ENCODE measurements around the gene MFAP4. TPM values are rescaled to one million over a fixed set of nuclear protein-coding genes. Genes with fewer than 3 reads are reported as not detected.

Gene MFAP4
- total and polyA plus RNA-seq, 2 donors (not counting 1 experiment from before 2014, with no cell fraction given) = not detected

DNA sequence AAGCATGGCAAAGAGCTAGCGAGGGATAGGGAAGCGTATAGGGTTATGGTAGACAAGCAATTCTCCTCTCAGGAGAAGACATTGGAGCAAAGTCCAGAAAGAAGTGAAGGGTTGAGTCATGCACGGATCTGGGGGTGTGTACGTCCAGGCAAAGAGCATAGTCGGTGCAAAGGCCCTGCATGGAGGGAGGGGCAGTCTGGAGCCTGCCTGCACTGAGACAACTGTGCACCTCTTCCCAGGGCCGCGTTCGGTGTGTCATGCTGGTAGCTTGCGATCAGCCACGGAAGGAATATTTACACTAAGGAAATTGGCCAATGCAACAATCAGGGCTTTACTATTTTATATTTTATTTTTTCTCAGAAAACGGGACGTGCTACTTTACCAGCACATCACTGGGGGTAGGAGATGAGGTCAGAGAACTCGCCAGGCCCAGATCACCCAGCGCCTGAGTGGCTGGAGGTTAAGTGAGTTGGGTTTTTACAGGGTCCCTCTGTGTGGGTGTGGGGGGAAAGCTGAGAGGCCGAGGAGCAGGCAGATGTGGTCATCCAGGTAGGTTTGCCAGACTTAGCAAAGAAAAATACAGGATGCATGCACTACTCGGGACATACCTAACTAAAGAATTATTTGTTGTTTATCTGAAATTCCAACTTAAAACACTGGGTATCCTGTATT is 17.7 kb downstream of the MFAP4 start:
- Mint-ChIP-seq H3K9me3 (ENCODE audit: insufficient read depth) (no peaks in the 10 kb centered on the region), H3K4me1 (peaks cover 53% of the 10 kb centered on the region), H3K27ac (peak overlapping the region; percentile 94), H3K4me3 (peak overlapping the region; percentile 87), H3K27me3 (no peaks in the 10 kb centered on the region)
- DNase-seq (no peak), ATAC-seq (ENCODE audit: low read depth) (no peak)
- CTCF ChIA-PET = interaction anchor here (0.8 to 1.3 kb wide), 6 partner anchors 9 to 78 kb away, joined by 3 to 4 read pairs (median 3); partner anchors contain the start of gene MAPK7
- Histone ChIP-seq H3K27ac (ENCODE audit: low read length in 2 of 2) (peak overlapping the region; percentile 29 to 68), H3K4me3 (ENCODE audit: control extremely low read depth in 1 of 5, extremely low read depth in 1 of 5, insufficient read depth in 1 of 5, low read depth in 2 of 5, low read length in 4 of 5) (no peak overlapping the region), H3K79me2 (ENCODE audit: control insufficient read depth, insufficient read depth, low read length) (peaks cover 13% of the 10 kb centered on the region), H3K4me2 (replicated peaks; ENCODE audit: low read depth, low read length, poor library complexity, severe bottlenecking) (peak overlapping the region; percentile 70), H3K36me3 (replicated peaks in 1 of 2; ENCODE audit: control extremely low read depth in 1 of 2, control insufficient read depth in 1 of 2, extremely low read depth in 1 of 2, insufficient read depth in 2 of 2, low read length in 1 of 2) (no peaks in the 10 kb centered on the region), H3K9me3 (ENCODE audit: control extremely low read depth in 1 of 3, control insufficient read depth in 2 of 3, insufficient read depth in 1 of 3, low read length in 2 of 3) (peaks cover 0 to 4% (median 0%) of the 10 kb centered on the region in 3 donors), H3K4me1 (ENCODE audit: control insufficient read depth in 2 of 2, insufficient read depth in 2 of 2, low read length in 2 of 2) (peaks cover 37 to 53% of the 10 kb centered on the region in 2 donors), H3K9ac (ENCODE audit: low read length) (peak overlapping the region; percentile 44), H2AFZ (ENCODE audit: insufficient read depth, low read depth, low read length, poor library complexity, severe bottlenecking) (no peak overlapping the region), H4K20me1 (ENCODE audit: control insufficient read depth, insufficient read depth, low read length, poor library complexity, severe bottlenecking) (no peaks in the 10 kb centered on the region), H3K27me3 (replicated peaks in 1 of 4; ENCODE audit: control extremely low read depth in 1 of 4, control insufficient read depth in 3 of 4, insufficient read depth in 4 of 4, low read length in 3 of 4) (no peaks in the 10 kb centered on the region)
- POLR2A ChIA-PET = interaction anchor here (1.9 kb wide), 1 partner anchor 9 kb away, joined by 5 read pairs; the partner anchor contains the start of gene MAPK7
- intact Hi-C loops (cut with micrococcal nuclease) = no loop called here
- WGBS (ENCODE audit: insufficient coverage) = 94% methylated on average over 8 of the region's 16 CpGs
- TF ChIP-seq, protein P1, sequence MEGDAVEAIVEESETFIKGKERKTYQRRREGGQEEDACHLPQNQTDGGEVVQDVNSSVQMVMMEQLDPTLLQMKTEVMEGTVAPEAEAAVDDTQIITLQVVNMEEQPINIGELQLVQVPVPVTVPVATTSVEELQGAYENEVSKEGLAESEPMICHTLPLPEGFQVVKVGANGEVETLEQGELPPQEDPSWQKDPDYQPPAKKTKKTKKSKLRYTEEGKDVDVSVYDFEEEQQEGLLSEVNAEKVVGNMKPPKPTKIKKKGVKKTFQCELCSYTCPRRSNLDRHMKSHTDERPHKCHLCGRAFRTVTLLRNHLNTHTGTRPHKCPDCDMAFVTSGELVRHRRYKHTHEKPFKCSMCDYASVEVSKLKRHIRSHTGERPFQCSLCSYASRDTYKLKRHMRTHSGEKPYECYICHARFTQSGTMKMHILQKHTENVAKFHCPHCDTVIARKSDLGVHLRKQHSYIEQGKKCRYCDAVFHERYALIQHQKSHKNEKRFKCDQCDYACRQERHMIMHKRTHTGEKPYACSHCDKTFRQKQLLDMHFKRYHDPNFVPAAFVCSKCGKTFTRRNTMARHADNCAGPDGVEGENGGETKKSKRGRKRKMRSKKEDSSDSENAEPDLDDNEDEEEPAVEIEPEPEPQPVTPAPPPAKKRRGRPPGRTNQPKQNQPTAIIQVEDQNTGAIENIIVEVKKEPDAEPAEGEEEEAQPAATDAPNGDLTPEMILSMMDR (IDR thresholded peaks at IDR 0.05) = no peak
- no peak for TF ChIP-seq EZH2 (IDR thresholded peaks at IDR 0.05; ENCODE audit: borderline replicate concordance, insufficient read depth, low read depth, low read length, poor library complexity, severe bottlenecking)

GRCh38 chr17:19368229-19368628 is 18.8 kb downstream of the MFAP4 start:
- no peak for TF ChIP-seq EZH2 (IDR thresholded peaks at IDR 0.05; ENCODE audit: borderline replicate concordance, insufficient read depth, low read depth, low read length, poor library complexity, severe bottlenecking)
- TF ChIP-seq, protein P1 (IDR thresholded peaks at IDR 0.05) = no peak
- no peaks in the 10 kb centered on the region for H3K27me3 ChIP-seq (replicated peaks in 1 of 4; ENCODE audit: control extremely low read depth in 1 of 4, control insufficient read depth in 3 of 4, insufficient read depth in 4 of 4, low read length in 3 of 4)
- H3K36me3 ChIP-seq (replicated peaks in 1 of 2; ENCODE audit: control extremely low read depth in 1 of 2, control insufficient read depth in 1 of 2, extremely low read depth in 1 of 2, insufficient read depth in 2 of 2, low read length in 1 of 2) = no peaks in the 10 kb centered on the region
- ChIA-PET CTCF (interaction anchor here (0.9 to 1.2 kb wide), 2 partner anchors 10 to 77 kb away, joined by 3 to 4 read pairs; partner anchors contain the start of gene MAPK7), POLR2A (no interaction called here)
- no peaks in the 10 kb centered on the region for H3K27me3 Mint-ChIP-seq
- no peak overlapping the region for H3K9ac ChIP-seq (ENCODE audit: low read length)
- no peak overlapping the region for H3K4me3 ChIP-seq (ENCODE audit: control extremely low read depth in 1 of 5, extremely low read depth in 1 of 5, insufficient read depth in 1 of 5, low read depth in 2 of 5, low read length in 4 of 5)
- peaks cover 51% of the 10 kb centered on the region for H3K4me1 Mint-ChIP-seq
- H3K9me3 ChIP-seq (ENCODE audit: control extremely low read depth in 1 of 3, control insufficient read depth in 2 of 3, insufficient read depth in 1 of 3, low read length in 2 of 3) = peaks cover 0 to 4% (median 0%) of the 10 kb centered on the region in 3 donors
- no peak for DNase-seq
- WGBS (ENCODE audit: insufficient coverage) = 96% methylated on average over 4 of the region's 4 CpGs
- H3K27ac Mint-ChIP-seq = peak overlapping the region; percentile 68
- no peaks in the 10 kb centered on the region for H4K20me1 ChIP-seq (ENCODE audit: control insufficient read depth, insufficient read depth, low read length, poor library complexity, severe bottlenecking)
- H3K4me3 Mint-ChIP-seq = no peak overlapping the region
- no peak overlapping the region for H2AFZ ChIP-seq (ENCODE audit: insufficient read depth, low read depth, low read length, poor library complexity, severe bottlenecking)
- no peak for ATAC-seq (ENCODE audit: low read depth)
- intact Hi-C loops (cut with micrococcal nuclease) = no loop called here
- H3K27ac ChIP-seq (ENCODE audit: low read length in 2 of 2) = no peak overlapping the region
- peaks cover 37 to 50% of the 10 kb centered on the region in 2 donors for H3K4me1 ChIP-seq (ENCODE audit: control insufficient read depth in 2 of 2, insufficient read depth in 2 of 2, low read length in 2 of 2)
- no peak overlapping the region for H3K4me2 ChIP-seq (replicated peaks; ENCODE audit: low read depth, low read length, poor library complexity, severe bottlenecking)
- peaks cover 7% of the 10 kb centered on the region for H3K79me2 ChIP-seq (ENCODE audit: control insufficient read depth, insufficient read depth, low read length)
- H3K9me3 Mint-ChIP-seq (ENCODE audit: insufficient read depth) = no peaks in the 10 kb centered on the region
